ENCODE data around the gene KDELR3.

Gene KDELR3

GRCh38 chr22:38464992-38465672 lies 2.8 kb upstream of the KDELR3 start:
- Histone ChIP-seq H3K9me3 (ENCODE audit: control insufficient read depth, insufficient read depth, low read depth, low read length) (no peaks in the 10 kb centered on the region), H3K4me3 (ENCODE audit: low read depth, low read length) (no peak overlapping the region), H3K4me1 (ENCODE audit: control insufficient read depth, insufficient read depth, low read length) (peaks cover 6% of the 10 kb centered on the region), H3K27ac (ENCODE audit: extremely low read depth, low read depth, low read length) (no peak overlapping the region), H3K36me3 (ENCODE audit: control insufficient read depth in 2 of 2, insufficient read depth in 1 of 2, low read length in 2 of 2) (no peaks in the 10 kb centered on the region)
- ChIA-PET POLR2A (interaction anchor here (0.9 kb wide), 1 partner anchor 14 kb away, joined by 3 read pairs; no protein-coding TSS in a partner anchor), CTCF (interaction anchor here (1.2 kb wide), 1 partner anchor 31 kb away, joined by 4 read pairs; no protein-coding TSS in a partner anchor)
- TF ChIP-seq ZNF660 (tag by site-specific recombination; IDR thresholded peaks at IDR 0.05) = no peak
- no peak for TF ChIP-seq ZNF768 (tag by site-specific recombination; IDR thresholded peaks at IDR 0.05)
- TF ChIP-seq ZNF362 (tag by site-specific recombination; IDR thresholded peaks at IDR 0.05) = 0 out of 2 replicates have a peak, but pooled peaks have one; percentile 12
- no peak for TF ChIP-seq ZBTB1 (tag by site-specific recombination; IDR thresholded peaks at IDR 0.05)
- peak; percentile 80 for TF ChIP-seq SCRT2 (tag by site-specific recombination; IDR thresholded peaks at IDR 0.05)
- TF ChIP-seq SCRT1 (tag by site-specific recombination; IDR thresholded peaks at IDR 0.05; ENCODE audit: borderline replicate concordance) = peak; percentile 67; the same call in 1 of the 2 replicates
- peak; percentile 65 for TF ChIP-seq ATF2 (tag by site-specific recombination; IDR thresholded peaks at IDR 0.05; ENCODE audit: low read depth)

GRCh38 chr22:38465673-38466490 lies 2.0 kb upstream of the KDELR3 start:
- TF ChIP-seq ZSCAN4 (tag by site-specific recombination; IDR thresholded peaks at IDR 0.05) (no peak), MZF1 (tag by site-specific recombination; IDR thresholded peaks at IDR 0.05; ENCODE audit: borderline replicate concordance) (0 out of 2 replicates have a peak, but pooled peaks have one; percentile 38), ZBTB17 (tag by site-specific recombination; IDR thresholded peaks at IDR 0.05) (0 out of 2 replicates have a peak, but pooled peaks have one; percentile 12), SP2 (tag by site-specific recombination; IDR thresholded peaks at IDR 0.05) (peak; percentile 39), ZNF658 (tag by site-specific recombination; IDR thresholded peaks at IDR 0.05) (no peak), ZFP41 (tag by site-specific recombination; IDR thresholded peaks at IDR 0.05; ENCODE audit: borderline replicate concordance) (no peak), ZNF664 (tag by site-specific recombination; IDR thresholded peaks at IDR 0.05) (no peak), INSM2 (tag by site-specific recombination; IDR thresholded peaks at IDR 0.05) (peak; percentile 40; the same call in 1 of the 2 replicates), ZNF600 (tag by site-specific recombination; IDR thresholded peaks at IDR 0.05) (0 out of 2 replicates have a peak, but pooled peaks have one; percentile 51)
- ChIA-PET POLR2A (interaction anchor here (0.9 kb wide), 1 partner anchor 15 kb away, joined by 3 read pairs; no protein-coding TSS in a partner anchor), CTCF (interaction anchor here (1.2 kb wide), 1 partner anchor 32 kb away, joined by 4 read pairs; no protein-coding TSS in a partner anchor)
- no peak overlapping the region for H3K27ac ChIP-seq (ENCODE audit: extremely low read depth, low read depth, low read length)
- H3K36me3 ChIP-seq (ENCODE audit: control insufficient read depth in 2 of 2, insufficient read depth in 1 of 2, low read length in 2 of 2) = no peaks in the 10 kb centered on the region
- no peaks in the 10 kb centered on the region for H3K9me3 ChIP-seq (ENCODE audit: control insufficient read depth, insufficient read depth, low read depth, low read length)
- H3K4me1 ChIP-seq (ENCODE audit: control insufficient read depth, insufficient read depth, low read length) = peaks cover 6% of the 10 kb centered on the region
- H3K4me3 ChIP-seq (ENCODE audit: low read depth, low read length) = no peak overlapping the region

All from HEK293 (cell line).